H1 (cell line): ENCODE data around the gene POLL. TPM values are rescaled to one million over a fixed set of nuclear protein-coding genes. Genes with fewer than 3 reads are reported as not detected.

Experiments used
- ASH2L ChIP-seq: fragments of 200-600, 300-600 bp; sonication (generic); IDR thresholded peaks from one replicate; pipeline ENCODE4 v1.7.1; 2017; ENCODE audit warnings: low read length
- RXRA ChIP-seq: IDR thresholded peaks from 2 replicates; pipeline ENCODE4 v1.6.1; 2011; ENCODE audit warnings: low read depth, mild to moderate bottlenecking, low read length, moderate library complexity; ENCODE audit not compliant: insufficient read depth
- polyA plus RNA-seq, 7 experiments: library from polyadenylated mRNA; depleted of rRNA in 3 of 7; stranded (reverse) in 5 of 7; unstranded in 2 of 7; fragments of >200 nt in 5 of 7; fragments of 200-250 nt in 2 of 7; gene quantifications; 1 replicate in 5 of 7; 2 replicates in 1 of 7; 4 replicates in 1 of 7; pipeline versions ENCODE4 v1.2.1 to v1.2.3, GENCODE V29; 2011 to 2013; ENCODE audit warnings: missing spikeins in 2 of 7, mixed read lengths in 2 of 7
- total RNA-seq: library from RNA; stranded (reverse); fragmentation: NEBNext Ultra II Directional; extraction: Animal tissue kit (Norgen Biotek cat#: 25700); gene quantifications from 2 replicates; pipeline ENCODE4 v1.2.1, GENCODE V29; 2021
- TF ChIP-seq, protein P1 (sequence below): fragments of 300-600 bp; sonication (generic); IDR thresholded peaks from 2 replicates; pipeline ENCODE4 v1.7.1; 2012; ENCODE audit warnings: low read length, moderate library complexity, mild to moderate bottlenecking, inconsistent platforms; ENCODE audit not compliant: insufficient replicate concordance

The POLL gene
- total and polyA plus RNA-seq, 2 of the 8 experiments (the other 6 are each of a cell fraction or from before 2014, with no cell fraction given): 26.1 to 45.9 TPM

DNA sequence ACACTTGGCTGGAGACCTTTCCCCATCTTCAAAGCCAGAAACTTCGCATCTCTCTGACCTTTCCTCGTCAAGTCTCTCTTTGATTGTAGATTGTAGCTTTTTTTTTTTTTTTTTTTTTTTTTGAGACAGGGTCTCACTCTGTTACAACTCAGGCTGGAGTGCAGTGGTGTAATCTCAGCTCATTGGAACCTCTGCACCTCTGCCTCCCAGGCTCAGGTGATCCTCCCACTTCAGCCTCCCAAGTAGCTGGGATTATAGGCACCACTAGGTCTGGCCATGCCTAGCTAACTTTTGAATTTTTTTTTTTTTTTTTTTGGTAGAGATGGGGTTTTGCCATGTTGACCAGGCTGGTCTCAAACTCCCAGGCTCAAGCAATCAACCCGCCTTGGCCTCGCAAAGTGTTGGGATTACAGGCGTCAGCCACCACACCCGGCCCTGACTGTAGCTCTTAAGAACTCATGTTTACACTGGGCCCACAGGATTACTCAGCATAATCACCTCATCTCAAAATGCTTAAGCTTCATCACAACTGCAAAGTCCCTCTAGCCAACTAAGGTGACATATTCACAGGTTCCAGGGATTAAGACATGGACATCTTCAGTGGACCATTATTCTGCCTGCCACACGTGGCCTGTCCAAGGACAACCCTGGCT lies 11.7 kb downstream of the POLL start (continued):
- TF ChIP-seq, protein P1, sequence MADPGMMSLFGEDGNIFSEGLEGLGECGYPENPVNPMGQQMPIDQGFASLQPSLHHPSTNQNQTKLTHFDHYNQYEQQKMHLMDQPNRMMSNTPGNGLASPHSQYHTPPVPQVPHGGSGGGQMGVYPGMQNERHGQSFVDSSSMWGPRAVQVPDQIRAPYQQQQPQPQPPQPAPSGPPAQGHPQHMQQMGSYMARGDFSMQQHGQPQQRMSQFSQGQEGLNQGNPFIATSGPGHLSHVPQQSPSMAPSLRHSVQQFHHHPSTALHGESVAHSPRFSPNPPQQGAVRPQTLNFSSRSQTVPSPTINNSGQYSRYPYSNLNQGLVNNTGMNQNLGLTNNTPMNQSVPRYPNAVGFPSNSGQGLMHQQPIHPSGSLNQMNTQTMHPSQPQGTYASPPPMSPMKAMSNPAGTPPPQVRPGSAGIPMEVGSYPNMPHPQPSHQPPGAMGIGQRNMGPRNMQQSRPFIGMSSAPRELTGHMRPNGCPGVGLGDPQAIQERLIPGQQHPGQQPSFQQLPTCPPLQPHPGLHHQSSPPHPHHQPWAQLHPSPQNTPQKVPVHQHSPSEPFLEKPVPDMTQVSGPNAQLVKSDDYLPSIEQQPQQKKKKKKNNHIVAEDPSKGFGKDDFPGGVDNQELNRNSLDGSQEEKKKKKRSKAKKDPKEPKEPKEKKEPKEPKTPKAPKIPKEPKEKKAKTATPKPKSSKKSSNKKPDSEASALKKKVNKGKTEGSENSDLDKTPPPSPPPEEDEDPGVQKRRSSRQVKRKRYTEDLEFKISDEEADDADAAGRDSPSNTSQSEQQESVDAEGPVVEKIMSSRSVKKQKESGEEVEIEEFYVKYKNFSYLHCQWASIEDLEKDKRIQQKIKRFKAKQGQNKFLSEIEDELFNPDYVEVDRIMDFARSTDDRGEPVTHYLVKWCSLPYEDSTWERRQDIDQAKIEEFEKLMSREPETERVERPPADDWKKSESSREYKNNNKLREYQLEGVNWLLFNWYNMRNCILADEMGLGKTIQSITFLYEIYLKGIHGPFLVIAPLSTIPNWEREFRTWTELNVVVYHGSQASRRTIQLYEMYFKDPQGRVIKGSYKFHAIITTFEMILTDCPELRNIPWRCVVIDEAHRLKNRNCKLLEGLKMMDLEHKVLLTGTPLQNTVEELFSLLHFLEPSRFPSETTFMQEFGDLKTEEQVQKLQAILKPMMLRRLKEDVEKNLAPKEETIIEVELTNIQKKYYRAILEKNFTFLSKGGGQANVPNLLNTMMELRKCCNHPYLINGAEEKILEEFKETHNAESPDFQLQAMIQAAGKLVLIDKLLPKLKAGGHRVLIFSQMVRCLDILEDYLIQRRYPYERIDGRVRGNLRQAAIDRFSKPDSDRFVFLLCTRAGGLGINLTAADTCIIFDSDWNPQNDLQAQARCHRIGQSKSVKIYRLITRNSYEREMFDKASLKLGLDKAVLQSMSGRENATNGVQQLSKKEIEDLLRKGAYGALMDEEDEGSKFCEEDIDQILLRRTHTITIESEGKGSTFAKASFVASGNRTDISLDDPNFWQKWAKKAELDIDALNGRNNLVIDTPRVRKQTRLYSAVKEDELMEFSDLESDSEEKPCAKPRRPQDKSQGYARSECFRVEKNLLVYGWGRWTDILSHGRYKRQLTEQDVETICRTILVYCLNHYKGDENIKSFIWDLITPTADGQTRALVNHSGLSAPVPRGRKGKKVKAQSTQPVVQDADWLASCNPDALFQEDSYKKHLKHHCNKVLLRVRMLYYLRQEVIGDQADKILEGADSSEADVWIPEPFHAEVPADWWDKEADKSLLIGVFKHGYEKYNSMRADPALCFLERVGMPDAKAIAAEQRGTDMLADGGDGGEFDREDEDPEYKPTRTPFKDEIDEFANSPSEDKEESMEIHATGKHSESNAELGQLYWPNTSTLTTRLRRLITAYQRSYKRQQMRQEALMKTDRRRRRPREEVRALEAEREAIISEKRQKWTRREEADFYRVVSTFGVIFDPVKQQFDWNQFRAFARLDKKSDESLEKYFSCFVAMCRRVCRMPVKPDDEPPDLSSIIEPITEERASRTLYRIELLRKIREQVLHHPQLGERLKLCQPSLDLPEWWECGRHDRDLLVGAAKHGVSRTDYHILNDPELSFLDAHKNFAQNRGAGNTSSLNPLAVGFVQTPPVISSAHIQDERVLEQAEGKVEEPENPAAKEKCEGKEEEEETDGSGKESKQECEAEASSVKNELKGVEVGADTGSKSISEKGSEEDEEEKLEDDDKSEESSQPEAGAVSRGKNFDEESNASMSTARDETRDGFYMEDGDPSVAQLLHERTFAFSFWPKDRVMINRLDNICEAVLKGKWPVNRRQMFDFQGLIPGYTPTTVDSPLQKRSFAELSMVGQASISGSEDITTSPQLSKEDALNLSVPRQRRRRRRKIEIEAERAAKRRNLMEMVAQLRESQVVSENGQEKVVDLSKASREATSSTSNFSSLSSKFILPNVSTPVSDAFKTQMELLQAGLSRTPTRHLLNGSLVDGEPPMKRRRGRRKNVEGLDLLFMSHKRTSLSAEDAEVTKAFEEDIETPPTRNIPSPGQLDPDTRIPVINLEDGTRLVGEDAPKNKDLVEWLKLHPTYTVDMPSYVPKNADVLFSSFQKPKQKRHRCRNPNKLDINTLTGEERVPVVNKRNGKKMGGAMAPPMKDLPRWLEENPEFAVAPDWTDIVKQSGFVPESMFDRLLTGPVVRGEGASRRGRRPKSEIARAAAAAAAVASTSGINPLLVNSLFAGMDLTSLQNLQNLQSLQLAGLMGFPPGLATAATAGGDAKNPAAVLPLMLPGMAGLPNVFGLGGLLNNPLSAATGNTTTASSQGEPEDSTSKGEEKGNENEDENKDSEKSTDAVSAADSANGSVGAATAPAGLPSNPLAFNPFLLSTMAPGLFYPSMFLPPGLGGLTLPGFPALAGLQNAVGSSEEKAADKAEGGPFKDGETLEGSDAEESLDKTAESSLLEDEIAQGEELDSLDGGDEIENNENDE: no peak
- no peak for TF ChIP-seq RXRA
- no peak for TF ChIP-seq ASH2L
